Measurements from ENCODE around the gene DIP2B. TPM values are rescaled to one million over a fixed set of nuclear protein-coding genes. Genes with fewer than 3 reads are reported as not detected.

Gene DIP2B
- polyA plus RNA-seq, 1 donor from 2014 or later, result 44.0 TPM

GRCh38 chr12:50566066-50566465 lies 61.3 kb downstream of the DIP2B start:
- Histone ChIP-seq H3K9me3 (ENCODE audit: low read length) (no peaks in the 10 kb centered on the region), H4K20me1 (ENCODE audit: insufficient read depth) (no peaks in the 10 kb centered on the region), H3K4me3 (ENCODE audit: low read length) (no peak overlapping the region), H2AFZ (ENCODE audit: low read depth, low read length) (no peak overlapping the region), H3K9ac (ENCODE audit: low read length) (no peak overlapping the region), H3K79me2 (replicated peaks; ENCODE audit: insufficient read depth, low read length) (peaks cover 22% of the 10 kb centered on the region), H3K9me2 (ENCODE audit: insufficient read depth, low read length) (no peaks in the 10 kb centered on the region), H3K27ac (ENCODE audit: low read length) (no peak overlapping the region), H3K27me3 (ENCODE audit: insufficient read depth, low read depth, low read length) (no peaks in the 10 kb centered on the region), H3K36me3 (ENCODE audit: insufficient read depth, low read length) (no peaks in the 10 kb centered on the region), H3K4me2 (ENCODE audit: low read length) (no peak overlapping the region), H3F3A (ENCODE audit: insufficient read depth, low read length, poor library complexity, severe bottlenecking) (no peaks in the 10 kb centered on the region)
- TF ChIP-seq EZH2 (IDR thresholded peaks at IDR 0.05; ENCODE audit: borderline replicate concordance, insufficient read depth, low read length, poor library complexity, severe bottlenecking) (no peak), POLR2AphosphoS5 (IDR thresholded peaks at IDR 0.05) (no peak), EP300 (conservative IDR thresholded peaks at IDR 0.05; ENCODE audit: poor library complexity, severe bottlenecking) (no peak), TAF1 (IDR thresholded peaks at IDR 0.05; ENCODE audit: low read depth) (no peak), REST (IDR thresholded peaks at IDR 0.05; ENCODE audit: borderline replicate concordance) (no peak), CTCF (IDR thresholded peaks at IDR 0.05; ENCODE audit: poor library complexity, severe bottlenecking) (no peak), RAD21 (conservative IDR thresholded peaks at IDR 0.05) (no peak), SMC3 (conservative IDR thresholded peaks at IDR 0.05; ENCODE audit: poor library complexity) (no peak), MXI1 (conservative IDR thresholded peaks at IDR 0.05; ENCODE audit: poor library complexity, severe bottlenecking) (no peak)

GRCh38 chr12:50567926-50568325 lies 63.1 kb downstream of the DIP2B start:
- Histone ChIP-seq H3K9me2 (ENCODE audit: insufficient read depth, low read length) (no peaks in the 10 kb centered on the region), H3K4me2 (ENCODE audit: low read length) (no peak overlapping the region), H3K36me3 (ENCODE audit: insufficient read depth, low read length) (no peaks in the 10 kb centered on the region), H3F3A (ENCODE audit: insufficient read depth, low read length, poor library complexity, severe bottlenecking) (no peaks in the 10 kb centered on the region), H4K20me1 (ENCODE audit: insufficient read depth) (no peaks in the 10 kb centered on the region), H3K27me3 (ENCODE audit: insufficient read depth, low read depth, low read length) (no peaks in the 10 kb centered on the region), H3K79me2 (replicated peaks; ENCODE audit: insufficient read depth, low read length) (peaks cover 25% of the 10 kb centered on the region), H3K4me3 (ENCODE audit: low read length) (no peak overlapping the region), H3K27ac (ENCODE audit: low read length) (no peak overlapping the region), H3K9me3 (ENCODE audit: low read length) (no peaks in the 10 kb centered on the region), H2AFZ (ENCODE audit: low read depth, low read length) (no peak overlapping the region), H3K9ac (ENCODE audit: low read length) (no peak overlapping the region)
- TF ChIP-seq POLR2AphosphoS5 (IDR thresholded peaks at IDR 0.05), result no peak
- no peak for TF ChIP-seq EP300 (conservative IDR thresholded peaks at IDR 0.05; ENCODE audit: poor library complexity, severe bottlenecking)
- TF ChIP-seq REST (IDR thresholded peaks at IDR 0.05; ENCODE audit: borderline replicate concordance), result no peak
- no peak for TF ChIP-seq RAD21 (conservative IDR thresholded peaks at IDR 0.05)
- TF ChIP-seq CTCF (IDR thresholded peaks at IDR 0.05; ENCODE audit: poor library complexity, severe bottlenecking), result no peak
- TF ChIP-seq SMC3 (conservative IDR thresholded peaks at IDR 0.05; ENCODE audit: poor library complexity), result no peak
- TF ChIP-seq MXI1 (conservative IDR thresholded peaks at IDR 0.05; ENCODE audit: poor library complexity, severe bottlenecking), result no peak
- TF ChIP-seq TAF1 (IDR thresholded peaks at IDR 0.05; ENCODE audit: low read depth), result no peak
- no peak for TF ChIP-seq EZH2 (IDR thresholded peaks at IDR 0.05; ENCODE audit: borderline replicate concordance, insufficient read depth, low read length, poor library complexity, severe bottlenecking)

Measured in neural cell (in vitro differentiated cells).